Epithelial cell of proximal tubule (primary cell): ENCODE data around the gene UBN2. TPM values are rescaled to one million over a fixed set of nuclear protein-coding genes. Genes with fewer than 3 reads are reported as not detected.

ENCODE experiments used
- DNase-seq: peaks from one replicate; pipeline ENCODE4 v3.0.0-alpha.2; 2011; ENCODE audit warnings: low read depth
- H3K4me3 ChIP-seq: 2 replicates; pipeline ENCODE4 v1.5.1; 2011; ENCODE audit warnings: low read depth, mild to moderate bottlenecking, low read length
- CTCF ChIP-seq: conservative IDR thresholded peaks from 2 replicates; pipeline ENCODE4 v1.5.1; 2012; ENCODE audit warnings: low read depth, mild to moderate bottlenecking, low read length
- total RNA-seq: library from RNA; depleted of rRNA; stranded (reverse); fragments of >200 nt; gene quantifications from 2 replicates; pipeline ENCODE4 v1.2.3, GENCODE V29; 2015

The UBN2 gene
- total RNA-seq, 1 donor from 2014 or later, result 2.9 TPM

GRCh38 chr7:139339698-139340036 lies 108.6 kb downstream of the UBN2 start:
- TF ChIP-seq CTCF, result no peak
- no peak for DNase-seq
- peak overlapping the region; percentile 89 for H3K4me3 ChIP-seq

- peak; percentile 97 for DNase-seq
- peak; percentile 73 for TF ChIP-seq CTCF
- H3K4me3 ChIP-seq, result peak overlapping the region; percentile 89
Observed at GRCh38 chr7:139340037-139340807, 109.2 kb downstream of the UBN2 start.

GRCh38 chr7:139340808-139341057 lies 109.7 kb downstream of the UBN2 start:
- no peak for TF ChIP-seq CTCF
- DNase-seq, result no peak
- peak overlapping the region; percentile 89 for H3K4me3 ChIP-seq

- TF ChIP-seq CTCF, result peak; percentile 39
- peak within 1 kb of the TSS; percentile 89 for H3K4me3 ChIP-seq
- peak; percentile 82 for DNase-seq
Observed at GRCh38 chr7:139341058-139341775, 110.2 kb downstream of the UBN2 start, which contains the start of gene FMC1. Gene FMC1, plus strand, starts transcription at chr7:139341337. Its CDS starts 48 bp downstream, at chr7:139341385.

- DNase-seq, result no peak
- TF ChIP-seq CTCF, result no peak
- peak overlapping the region; percentile 89 for H3K4me3 ChIP-seq
Observed at GRCh38 chr7:139341776-139342226, 110.8 kb downstream of the UBN2 start.

- no peak for TF ChIP-seq CTCF
- no peak overlapping the region for H3K4me3 ChIP-seq
- no peak for DNase-seq
Observed at GRCh38 chr7:139345042-139345441, 114.0 kb downstream of the UBN2 start.
